ENCODE results near the gene DBP. TPM values are rescaled to one million over a fixed set of nuclear protein-coding genes. Genes with fewer than 3 reads are reported as not detected.
A peak's percentile ranks its signal among the peaks of the same experiment; 100 is the strongest.

Gene DBP
- total RNA-seq, 2 donors from 2014 or later, result 2.8 to 5.9 TPM

DNA sequence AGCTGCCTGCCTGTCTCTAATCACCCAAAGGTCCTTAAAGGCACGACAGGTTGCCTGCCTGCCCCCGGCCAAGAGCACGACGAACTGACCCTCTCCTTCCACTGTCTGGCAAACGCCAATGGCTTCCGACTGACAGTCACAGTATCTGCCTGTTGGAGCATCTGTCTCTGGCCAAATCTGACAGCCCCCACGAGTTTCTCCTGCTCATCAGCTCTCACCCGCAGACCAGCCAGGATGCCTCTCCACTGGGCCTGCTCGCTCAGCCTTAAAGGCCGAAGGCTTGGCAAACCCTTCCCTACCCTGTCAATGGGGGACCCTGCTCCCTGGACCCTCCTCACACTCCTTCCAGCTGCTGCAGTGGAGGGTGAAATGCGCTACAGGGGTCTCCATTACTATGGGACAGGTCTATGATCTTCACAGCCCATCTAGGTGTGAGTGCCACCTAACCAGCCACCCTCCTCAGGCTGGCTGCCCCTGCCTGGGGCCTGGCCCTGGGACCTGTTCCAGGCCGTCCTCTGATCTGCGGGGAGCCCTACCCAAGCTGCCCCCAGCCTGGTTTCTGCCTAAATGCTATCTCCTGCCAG is 23.2 kb downstream of the DBP start:
- Histone ChIP-seq H3K27me3 (no peaks in the 10 kb centered on the region), H3K36me3 (peaks cover 28% of the 10 kb centered on the region), H3K4me1 (peaks cover 0 to 48% of the 10 kb centered on the region in 2 donors), H3K9me3 (no peaks in the 10 kb centered on the region), H3K27ac (peak overlapping the region in 1 of 2 donors; percentile 14), H3K4me3 (no peak overlapping the region)
- TF ChIP-seq, protein P1, sequence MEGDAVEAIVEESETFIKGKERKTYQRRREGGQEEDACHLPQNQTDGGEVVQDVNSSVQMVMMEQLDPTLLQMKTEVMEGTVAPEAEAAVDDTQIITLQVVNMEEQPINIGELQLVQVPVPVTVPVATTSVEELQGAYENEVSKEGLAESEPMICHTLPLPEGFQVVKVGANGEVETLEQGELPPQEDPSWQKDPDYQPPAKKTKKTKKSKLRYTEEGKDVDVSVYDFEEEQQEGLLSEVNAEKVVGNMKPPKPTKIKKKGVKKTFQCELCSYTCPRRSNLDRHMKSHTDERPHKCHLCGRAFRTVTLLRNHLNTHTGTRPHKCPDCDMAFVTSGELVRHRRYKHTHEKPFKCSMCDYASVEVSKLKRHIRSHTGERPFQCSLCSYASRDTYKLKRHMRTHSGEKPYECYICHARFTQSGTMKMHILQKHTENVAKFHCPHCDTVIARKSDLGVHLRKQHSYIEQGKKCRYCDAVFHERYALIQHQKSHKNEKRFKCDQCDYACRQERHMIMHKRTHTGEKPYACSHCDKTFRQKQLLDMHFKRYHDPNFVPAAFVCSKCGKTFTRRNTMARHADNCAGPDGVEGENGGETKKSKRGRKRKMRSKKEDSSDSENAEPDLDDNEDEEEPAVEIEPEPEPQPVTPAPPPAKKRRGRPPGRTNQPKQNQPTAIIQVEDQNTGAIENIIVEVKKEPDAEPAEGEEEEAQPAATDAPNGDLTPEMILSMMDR (IDR thresholded peaks at IDR 0.05), result no peak
- DNase-seq (ENCODE audit: low spot score), result no peak

DNA sequence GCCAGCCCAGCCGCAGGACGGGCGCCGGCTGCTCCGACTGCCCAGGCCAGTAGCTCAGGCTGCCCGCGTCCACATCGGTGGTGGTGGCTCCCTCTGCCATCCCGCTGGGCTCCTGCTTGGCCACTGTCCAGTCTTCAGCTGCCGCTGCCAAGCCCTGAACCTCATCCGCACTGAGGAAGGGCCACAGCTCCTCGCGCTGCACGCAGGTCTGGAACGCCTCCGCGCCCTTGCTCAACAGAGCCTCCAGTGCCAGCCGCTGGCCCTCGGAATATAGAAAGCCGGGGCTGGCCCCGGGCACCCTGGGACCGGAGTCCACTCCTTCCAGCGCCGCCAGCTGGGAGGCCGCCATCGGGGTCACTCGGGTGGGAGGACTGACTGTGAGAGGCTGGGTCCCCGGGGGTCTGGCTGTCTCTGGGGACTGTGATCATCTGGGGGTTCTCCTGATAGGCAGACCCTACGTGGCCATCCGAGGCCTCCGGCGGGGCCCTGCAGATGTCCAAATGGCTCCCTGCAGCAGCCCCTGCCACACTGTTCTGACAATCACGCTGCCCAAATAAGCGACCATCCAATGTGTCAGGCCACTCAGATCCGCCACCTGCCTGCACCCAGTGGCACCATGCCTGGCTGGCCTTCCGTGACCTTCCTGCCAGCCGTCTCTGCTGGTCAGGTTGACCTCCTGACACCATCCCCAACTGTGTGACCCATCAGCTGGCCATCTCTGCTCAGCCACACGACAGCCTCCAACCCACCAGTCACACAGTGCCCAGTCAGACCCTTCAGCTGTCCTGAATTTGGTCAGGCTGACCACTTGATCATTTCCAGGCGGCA is 23.9 kb downstream of the DBP start:
- Histone ChIP-seq H3K4me3 (no peak overlapping the region), H3K36me3 (peaks cover 28% of the 10 kb centered on the region), H3K27me3 (no peaks in the 10 kb centered on the region), H3K4me1 (peaks cover 0 to 45% of the 10 kb centered on the region in 2 donors), H3K27ac (peak overlapping the region in 1 of 2 donors; percentile 14), H3K9me3 (no peaks in the 10 kb centered on the region)
- TF ChIP-seq, protein P1 (IDR thresholded peaks at IDR 0.05), result no peak
- DNase-seq (ENCODE audit: low spot score), result no peak

DNA sequence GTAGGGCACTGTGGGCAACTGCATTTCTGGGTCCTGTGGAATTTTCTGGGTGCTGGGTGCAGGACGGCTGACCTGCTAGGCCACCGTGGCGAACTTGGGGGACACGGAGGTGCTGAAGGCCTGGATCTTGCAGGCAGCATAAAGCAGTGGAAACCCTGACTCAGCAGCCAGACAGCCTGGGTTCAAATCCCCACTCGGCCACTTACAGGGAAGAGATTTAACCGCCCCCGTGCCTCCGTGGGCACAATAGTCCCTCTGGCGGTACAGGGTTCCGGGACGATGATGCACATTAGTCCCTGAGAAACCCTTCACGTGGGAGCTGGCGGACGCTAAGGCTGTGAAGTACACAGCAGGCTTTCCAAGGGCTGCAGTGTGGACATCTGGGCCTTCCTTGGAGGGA is 25.3 kb downstream of the DBP start:
- H3K4me1 ChIP-seq, result peaks cover 0 to 31% of the 10 kb centered on the region in 2 donors

DNA sequence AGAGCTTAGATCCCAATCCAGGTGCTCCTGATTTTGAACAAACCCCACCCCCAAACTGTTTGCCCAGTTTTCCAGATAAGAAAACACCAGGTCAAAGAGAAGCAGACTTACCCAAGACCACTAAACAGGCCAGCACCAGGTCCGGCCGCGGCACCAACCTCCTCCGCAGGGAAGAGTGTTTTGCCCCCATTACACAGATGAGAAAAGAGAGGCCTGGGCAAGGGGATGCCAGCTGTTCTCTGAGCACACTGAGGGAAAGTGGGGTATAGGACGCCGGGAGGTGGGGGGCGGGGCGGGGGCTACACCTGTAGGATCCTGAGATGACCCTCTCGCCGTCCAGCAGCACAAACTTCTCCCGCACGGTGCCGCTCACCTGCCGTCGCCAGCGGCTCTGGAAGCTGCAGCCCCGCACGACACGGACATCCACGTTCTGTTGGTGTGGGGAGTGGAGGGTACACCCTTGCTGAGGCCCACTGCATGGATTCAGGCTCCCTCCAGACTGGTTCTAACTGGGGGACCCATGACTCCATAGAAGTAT is 27.5 kb downstream of the DBP start:
- TF ChIP-seq, protein P1 (IDR thresholded peaks at IDR 0.05), result no peak
- Histone ChIP-seq H3K27ac (no peak overlapping the region), H3K27me3 (no peaks in the 10 kb centered on the region), H3K4me1 (peaks cover 0 to 11% of the 10 kb centered on the region in 2 donors), H3K9me3 (no peaks in the 10 kb centered on the region), H3K4me3 (no peak overlapping the region), H3K36me3 (no peaks in the 10 kb centered on the region)
- DNase-seq (ENCODE audit: low spot score), result no peak

More for the DNA sequence above, 25.3 kb downstream of the DBP start:
- no peak overlapping the region for H3K27ac ChIP-seq
- TF ChIP-seq, protein P1 (IDR thresholded peaks at IDR 0.05), result no peak
- no peak for DNase-seq (ENCODE audit: low spot score)
- H3K4me3 ChIP-seq, result no peak overlapping the region
- peaks cover 20% of the 10 kb centered on the region for H3K36me3 ChIP-seq
- no peaks in the 10 kb centered on the region for H3K9me3 ChIP-seq
- no peaks in the 10 kb centered on the region for H3K27me3 ChIP-seq

DNA sequence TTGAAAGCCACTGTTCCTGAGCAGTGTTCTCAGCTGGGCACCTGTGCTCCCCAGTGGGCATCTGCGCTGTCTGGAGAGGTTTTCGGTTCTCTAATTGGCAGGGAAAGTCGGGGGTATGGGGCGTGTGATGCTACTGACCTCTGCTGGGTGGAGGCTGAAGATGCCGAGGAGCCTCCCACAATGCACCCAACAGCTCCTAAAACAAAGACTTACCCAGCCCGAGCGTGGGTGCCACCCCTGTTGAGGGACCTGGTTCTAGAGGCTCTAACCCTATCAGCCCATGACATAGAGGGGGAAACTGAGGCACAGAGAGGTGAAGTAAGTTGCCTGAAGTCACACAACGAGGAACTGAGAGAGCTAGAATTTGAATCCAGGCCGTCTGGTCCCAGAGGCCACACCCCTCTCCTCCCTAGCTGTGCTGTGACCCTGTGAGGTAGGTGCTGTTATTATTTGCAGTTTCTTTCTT is 28.3 kb downstream of the DBP start:
- Histone ChIP-seq H3K36me3 (no peaks in the 10 kb centered on the region), H3K4me3 (no peak overlapping the region), H3K27me3 (no peaks in the 10 kb centered on the region), H3K27ac (no peak overlapping the region), H3K9me3 (no peaks in the 10 kb centered on the region), H3K4me1 (peaks cover 0 to 3% of the 10 kb centered on the region in 2 donors)
- TF ChIP-seq, protein P1 (IDR thresholded peaks at IDR 0.05), result peak in 1 of 2 donors; percentile 46
- DNase-seq (ENCODE audit: low spot score), result no peak
